Skeletal muscle satellite cell (primary cell): ENCODE results near the gene TFDP3. TPM values are rescaled to one million over a fixed set of nuclear protein-coding genes. Genes with fewer than 3 reads are reported as not detected.

Source experiments
- H3K27me3 ChIP-seq: 2 replicates; pipeline ENCODE4 v1.7.0; 2013; ENCODE audit warnings: low read length; ENCODE audit not compliant: control insufficient read depth, insufficient read depth
- H3K36me3 ChIP-seq: 2 replicates; pipeline ENCODE4 v1.7.0; 2013; ENCODE audit warnings: mild to moderate bottlenecking, control low read depth, low read length; ENCODE audit not compliant: insufficient read depth
- H3K4me1 ChIP-seq: 2 replicates; pipeline ENCODE4 v1.7.0; 2013; ENCODE audit warnings: low read length; ENCODE audit not compliant: control insufficient read depth, insufficient read depth
- H3K4me2 ChIP-seq: 2 replicates; pipeline ENCODE4 v1.7.0; 2013; ENCODE audit warnings: mild to moderate bottlenecking, low read length
- H3K4me3 ChIP-seq: 2 replicates; pipeline ENCODE4 v1.7.0; 2013; ENCODE audit warnings: low read length
- H3K9ac ChIP-seq: 2 replicates; pipeline ENCODE4 v1.7.0; 2013; ENCODE audit warnings: mild to moderate bottlenecking, low read depth, low read length, moderate library complexity
- H3K9me3 ChIP-seq: replicated peaks from 2 replicates; pipeline ENCODE4 v1.7.0; 2013; ENCODE audit warnings: mild to moderate bottlenecking, control low read depth, low read length
- total RNA-seq: library from RNA; depleted of rRNA; stranded (reverse); fragments of >200 nt; gene quantifications from 2 replicates; pipeline ENCODE4 v1.2.3, GENCODE V29; 2012; rRNA removed

The TFDP3 gene
- not detected in 2 replicates for total RNA-seq

GRCh38 chrX:133218329-133218728 is at the start of gene TFDP3:
TFDP3 (minus strand) TSS chrX:133218354; CDS start chrX:133218259, 95 bp downstream.
- Histone ChIP-seq H3K27me3 (peaks cover 8% of the 10 kb centered on the region), H3K4me2 (no peak within 1 kb of the TSS), H3K9me3 (no peaks in the 10 kb centered on the region), H3K4me3 (no peak within 1 kb of the TSS), H3K36me3 (no peaks in the 10 kb centered on the region), H3K4me1 (no peaks in the 10 kb centered on the region), H3K9ac (no peak within 1 kb of the TSS)

- no peak overlapping the region for H3K4me2 ChIP-seq
- peaks cover 16% of the 10 kb centered on the region for H3K27me3 ChIP-seq
- H3K36me3 ChIP-seq, result no peaks in the 10 kb centered on the region
- no peak overlapping the region for H3K9ac ChIP-seq
- H3K9me3 ChIP-seq, result no peaks in the 10 kb centered on the region
- no peak overlapping the region for H3K4me3 ChIP-seq
- H3K4me1 ChIP-seq, result no peaks in the 10 kb centered on the region
Measured at GRCh38 chrX:133267621-133268020, 49.5 kb upstream of the TFDP3 start.

GRCh38 chrX:133265331-133265730 is 47.2 kb upstream of the TFDP3 start:
- Histone ChIP-seq H3K4me3 (no peak overlapping the region), H3K36me3 (no peaks in the 10 kb centered on the region), H3K4me1 (no peaks in the 10 kb centered on the region), H3K27me3 (peaks cover 12% of the 10 kb centered on the region), H3K9me3 (no peaks in the 10 kb centered on the region), H3K9ac (no peak overlapping the region), H3K4me2 (no peak overlapping the region)

GRCh38 chrX:133258481-133258880 is 40.3 kb upstream of the TFDP3 start:
- Histone ChIP-seq H3K4me1 (peaks cover 4% of the 10 kb centered on the region), H3K9me3 (no peaks in the 10 kb centered on the region), H3K4me2 (no peak overlapping the region), H3K36me3 (no peaks in the 10 kb centered on the region), H3K9ac (no peak overlapping the region), H3K27me3 (peaks cover 10% of the 10 kb centered on the region), H3K4me3 (no peak overlapping the region)

GRCh38 chrX:133254666-133255065 is 36.5 kb upstream of the TFDP3 start:
- no peak overlapping the region for H3K9ac ChIP-seq
- peaks cover 7% of the 10 kb centered on the region for H3K27me3 ChIP-seq
- H3K4me2 ChIP-seq, result no peak overlapping the region
- no peak overlapping the region for H3K4me3 ChIP-seq
- H3K4me1 ChIP-seq, result peaks cover 4% of the 10 kb centered on the region
- H3K9me3 ChIP-seq, result no peaks in the 10 kb centered on the region
- no peaks in the 10 kb centered on the region for H3K36me3 ChIP-seq

GRCh38 chrX:133251204-133251603 is 33.0 kb upstream of the TFDP3 start:
- Histone ChIP-seq H3K4me2 (no peak overlapping the region), H3K4me3 (no peak overlapping the region), H3K9me3 (no peaks in the 10 kb centered on the region), H3K9ac (no peak overlapping the region), H3K4me1 (peaks cover 4% of the 10 kb centered on the region), H3K27me3 (peaks cover 4% of the 10 kb centered on the region), H3K36me3 (no peaks in the 10 kb centered on the region)

- no peaks in the 10 kb centered on the region for H3K36me3 ChIP-seq
- H3K4me3 ChIP-seq, result no peak overlapping the region
- H3K4me1 ChIP-seq, result peaks cover 4% of the 10 kb centered on the region
- H3K27me3 ChIP-seq, result peaks cover 4% of the 10 kb centered on the region
- no peak overlapping the region for H3K9ac ChIP-seq
- H3K9me3 ChIP-seq, result no peaks in the 10 kb centered on the region
- no peak overlapping the region for H3K4me2 ChIP-seq
Measured at GRCh38 chrX:133250184-133251100, 32.3 kb upstream of the TFDP3 start.

GRCh38 chrX:133249266-133250058 is 31.3 kb upstream of the TFDP3 start:
- Histone ChIP-seq H3K9me3 (no peaks in the 10 kb centered on the region), H3K9ac (no peak overlapping the region), H3K4me2 (no peak overlapping the region), H3K4me1 (no peaks in the 10 kb centered on the region), H3K36me3 (no peaks in the 10 kb centered on the region), H3K4me3 (no peak overlapping the region), H3K27me3 (peaks cover 4% of the 10 kb centered on the region)

- no peaks in the 10 kb centered on the region for H3K9me3 ChIP-seq
- no peak overlapping the region for H3K9ac ChIP-seq
- H3K4me1 ChIP-seq, result no peaks in the 10 kb centered on the region
- no peak overlapping the region for H3K4me3 ChIP-seq
- H3K4me2 ChIP-seq, result no peak overlapping the region
- H3K27me3 ChIP-seq, result peaks cover 4% of the 10 kb centered on the region
- H3K36me3 ChIP-seq, result no peaks in the 10 kb centered on the region
Measured at GRCh38 chrX:133248177-133248576, 30.0 kb upstream of the TFDP3 start.

GRCh38 chrX:133246921-133247320 is 28.8 kb upstream of the TFDP3 start:
- H3K9ac ChIP-seq, result no peak overlapping the region
- H3K27me3 ChIP-seq, result peaks cover 4% of the 10 kb centered on the region
- H3K4me1 ChIP-seq, result no peaks in the 10 kb centered on the region
- H3K36me3 ChIP-seq, result no peaks in the 10 kb centered on the region
- H3K4me2 ChIP-seq, result no peak overlapping the region
- H3K4me3 ChIP-seq, result no peak overlapping the region
- no peaks in the 10 kb centered on the region for H3K9me3 ChIP-seq

GRCh38 chrX:133235830-133236229 is 17.7 kb upstream of the TFDP3 start:
- H3K4me1 ChIP-seq, result no peaks in the 10 kb centered on the region
- no peak overlapping the region for H3K9ac ChIP-seq
- peaks cover 13% of the 10 kb centered on the region for H3K27me3 ChIP-seq
- no peak overlapping the region for H3K4me3 ChIP-seq
- no peaks in the 10 kb centered on the region for H3K36me3 ChIP-seq
- H3K4me2 ChIP-seq, result no peak overlapping the region
- H3K9me3 ChIP-seq, result no peaks in the 10 kb centered on the region
